Body of pancreas (tissue), 4 donors: ENCODE data around the gene NOG.

ENCODE experiments used
- POLR2A ChIP-seq, 3 donors: fragments of 450-650 bp; IDR thresholded peaks; one replicate each; pipeline ENCODE4 v1.6.1; 2016; ENCODE audit warnings: antibody characterized with exemption in 3 of 3, mild to moderate bottlenecking in 2 of 3
- TF ChIP-seq, protein P1 (sequence below), 7 experiments: fragments of 450-650 bp in 4 of 7; fragments of 200-600 bp in 3 of 7; sonication (generic) in 3 of 7; IDR thresholded peaks; one replicate each; pipeline ENCODE4 v1.5.1; 2016 to 2019; ENCODE audit warnings: antibody characterized with exemption in 7 of 7

GRCh38 chr17:56624309-56624708 is 30.8 kb downstream of the NOG start:
- TF ChIP-seq, protein P1, sequence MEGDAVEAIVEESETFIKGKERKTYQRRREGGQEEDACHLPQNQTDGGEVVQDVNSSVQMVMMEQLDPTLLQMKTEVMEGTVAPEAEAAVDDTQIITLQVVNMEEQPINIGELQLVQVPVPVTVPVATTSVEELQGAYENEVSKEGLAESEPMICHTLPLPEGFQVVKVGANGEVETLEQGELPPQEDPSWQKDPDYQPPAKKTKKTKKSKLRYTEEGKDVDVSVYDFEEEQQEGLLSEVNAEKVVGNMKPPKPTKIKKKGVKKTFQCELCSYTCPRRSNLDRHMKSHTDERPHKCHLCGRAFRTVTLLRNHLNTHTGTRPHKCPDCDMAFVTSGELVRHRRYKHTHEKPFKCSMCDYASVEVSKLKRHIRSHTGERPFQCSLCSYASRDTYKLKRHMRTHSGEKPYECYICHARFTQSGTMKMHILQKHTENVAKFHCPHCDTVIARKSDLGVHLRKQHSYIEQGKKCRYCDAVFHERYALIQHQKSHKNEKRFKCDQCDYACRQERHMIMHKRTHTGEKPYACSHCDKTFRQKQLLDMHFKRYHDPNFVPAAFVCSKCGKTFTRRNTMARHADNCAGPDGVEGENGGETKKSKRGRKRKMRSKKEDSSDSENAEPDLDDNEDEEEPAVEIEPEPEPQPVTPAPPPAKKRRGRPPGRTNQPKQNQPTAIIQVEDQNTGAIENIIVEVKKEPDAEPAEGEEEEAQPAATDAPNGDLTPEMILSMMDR (IDR thresholded peaks at IDR 0.05): no peak
- TF ChIP-seq POLR2A (IDR thresholded peaks at IDR 0.05): no peak
